Loucy (cell line): Measurements from ENCODE around the gene SNRPA1.

ENCODE experiments used
- EZH2phosphoT487 ChIP-seq: fragments of 200-600 bp; IDR thresholded peaks from 2 replicates; pipeline ENCODE4 v1.6.1; 2018; ENCODE audit warnings: antibody characterized with exemption, mild to moderate bottlenecking, moderate library complexity, borderline replicate concordance
- TF ChIP-seq, protein P1 (sequence below): fragments of 200-600 bp; sonication (generic); conservative IDR thresholded peaks from 2 replicates; pipeline ENCODE4 v1.5.1; 2014; ENCODE audit warnings: mild to moderate bottlenecking, antibody characterized with exemption, low read length

DNA sequence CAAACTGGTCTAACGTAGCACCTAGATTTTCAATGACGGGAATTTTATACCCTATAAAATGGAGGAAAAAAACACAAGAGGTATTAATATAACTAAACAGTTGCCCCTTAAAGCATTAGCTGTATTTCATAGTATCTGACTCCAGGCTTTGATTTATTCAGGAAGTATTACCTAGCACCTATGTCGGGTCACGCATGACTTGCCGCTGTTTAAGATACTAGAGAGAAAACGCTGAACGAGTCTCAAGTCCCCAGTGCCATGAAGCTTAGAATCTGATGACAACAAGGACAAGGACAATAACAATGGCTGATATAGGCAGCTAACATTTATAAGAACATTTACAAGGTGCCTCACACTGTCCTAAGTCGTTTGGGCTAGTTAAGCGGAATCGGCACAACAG, 1.9 kb downstream of the SNRPA1 start:
- TF ChIP-seq, protein P1, sequence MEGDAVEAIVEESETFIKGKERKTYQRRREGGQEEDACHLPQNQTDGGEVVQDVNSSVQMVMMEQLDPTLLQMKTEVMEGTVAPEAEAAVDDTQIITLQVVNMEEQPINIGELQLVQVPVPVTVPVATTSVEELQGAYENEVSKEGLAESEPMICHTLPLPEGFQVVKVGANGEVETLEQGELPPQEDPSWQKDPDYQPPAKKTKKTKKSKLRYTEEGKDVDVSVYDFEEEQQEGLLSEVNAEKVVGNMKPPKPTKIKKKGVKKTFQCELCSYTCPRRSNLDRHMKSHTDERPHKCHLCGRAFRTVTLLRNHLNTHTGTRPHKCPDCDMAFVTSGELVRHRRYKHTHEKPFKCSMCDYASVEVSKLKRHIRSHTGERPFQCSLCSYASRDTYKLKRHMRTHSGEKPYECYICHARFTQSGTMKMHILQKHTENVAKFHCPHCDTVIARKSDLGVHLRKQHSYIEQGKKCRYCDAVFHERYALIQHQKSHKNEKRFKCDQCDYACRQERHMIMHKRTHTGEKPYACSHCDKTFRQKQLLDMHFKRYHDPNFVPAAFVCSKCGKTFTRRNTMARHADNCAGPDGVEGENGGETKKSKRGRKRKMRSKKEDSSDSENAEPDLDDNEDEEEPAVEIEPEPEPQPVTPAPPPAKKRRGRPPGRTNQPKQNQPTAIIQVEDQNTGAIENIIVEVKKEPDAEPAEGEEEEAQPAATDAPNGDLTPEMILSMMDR: no peak
- TF ChIP-seq EZH2phosphoT487: no peak
